Femur (tissue), 1 donor: ENCODE measurements around the gene DUSP15.
"Not testable (repeated sequence)": the region's sequence is repeated elsewhere in the genome, so short reads cannot be mapped to it uniquely, and the experiment has no call there.

Source experiments
- DNase-seq: peaks from one replicate; pipeline ENCODE4 v3.0.0-alpha.2; 2017

The DUSP15 gene, protein sequence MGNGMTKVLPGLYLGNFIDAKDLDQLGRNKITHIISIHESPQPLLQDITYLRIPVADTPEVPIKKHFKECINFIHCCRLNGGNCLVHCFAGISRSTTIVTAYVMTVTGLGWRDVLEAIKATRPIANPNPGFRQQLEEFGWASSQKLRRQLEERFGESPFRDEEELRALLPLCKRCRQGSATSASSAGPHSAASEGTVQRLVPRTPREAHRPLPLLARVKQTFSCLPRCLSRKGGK

DNA sequence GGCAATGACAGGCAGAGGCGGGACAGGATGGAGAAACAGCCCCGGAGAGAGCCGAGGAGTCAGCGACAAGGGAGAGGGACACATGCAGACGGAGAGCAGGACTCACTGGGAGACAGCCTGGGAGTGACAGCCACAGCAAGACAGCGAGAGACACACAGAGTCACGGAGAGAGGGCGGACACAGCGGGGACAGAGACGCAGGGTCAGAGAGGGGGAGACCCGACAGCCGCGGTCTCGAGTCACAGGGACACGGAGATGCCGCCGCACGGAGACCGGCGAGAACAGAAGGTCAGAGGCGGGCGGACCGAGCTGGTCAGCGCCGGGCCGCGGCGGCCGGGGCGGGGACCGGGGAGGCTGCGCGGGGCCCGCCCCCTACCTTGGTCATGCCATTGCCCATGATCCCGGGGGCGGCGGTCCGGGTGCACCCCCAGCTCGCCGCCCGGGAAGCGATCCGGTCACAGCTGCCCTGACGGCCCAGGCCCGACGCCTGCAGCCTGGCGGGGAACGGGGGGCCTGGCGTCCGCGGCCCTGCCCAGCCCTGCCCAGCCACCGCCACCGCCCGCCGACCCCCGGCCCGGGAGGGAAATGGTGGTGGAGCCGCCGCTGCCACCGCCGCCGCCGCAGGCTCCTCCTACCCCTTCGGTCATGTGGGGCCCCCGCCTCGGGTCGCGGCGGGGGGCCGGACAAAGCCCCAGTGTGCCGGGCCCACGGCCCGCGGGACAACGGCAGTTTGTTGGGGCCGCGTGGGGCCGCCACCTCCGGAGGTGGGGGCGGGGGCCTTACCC, at the start of gene DUSP15, which contains the start of gene TTLL9:
TSS of gene DUSP15 (minus strand) at position 586 of the 784 bp plus-strand sequence. CDS start at position 396, 190 bp downstream.
TSS of gene TTLL9 (plus strand) at position 693 of the 784 bp plus-strand sequence. CDS start 493 bp downstream, outside the sequence.
- DNase-seq: peak; percentile 48

DNA sequence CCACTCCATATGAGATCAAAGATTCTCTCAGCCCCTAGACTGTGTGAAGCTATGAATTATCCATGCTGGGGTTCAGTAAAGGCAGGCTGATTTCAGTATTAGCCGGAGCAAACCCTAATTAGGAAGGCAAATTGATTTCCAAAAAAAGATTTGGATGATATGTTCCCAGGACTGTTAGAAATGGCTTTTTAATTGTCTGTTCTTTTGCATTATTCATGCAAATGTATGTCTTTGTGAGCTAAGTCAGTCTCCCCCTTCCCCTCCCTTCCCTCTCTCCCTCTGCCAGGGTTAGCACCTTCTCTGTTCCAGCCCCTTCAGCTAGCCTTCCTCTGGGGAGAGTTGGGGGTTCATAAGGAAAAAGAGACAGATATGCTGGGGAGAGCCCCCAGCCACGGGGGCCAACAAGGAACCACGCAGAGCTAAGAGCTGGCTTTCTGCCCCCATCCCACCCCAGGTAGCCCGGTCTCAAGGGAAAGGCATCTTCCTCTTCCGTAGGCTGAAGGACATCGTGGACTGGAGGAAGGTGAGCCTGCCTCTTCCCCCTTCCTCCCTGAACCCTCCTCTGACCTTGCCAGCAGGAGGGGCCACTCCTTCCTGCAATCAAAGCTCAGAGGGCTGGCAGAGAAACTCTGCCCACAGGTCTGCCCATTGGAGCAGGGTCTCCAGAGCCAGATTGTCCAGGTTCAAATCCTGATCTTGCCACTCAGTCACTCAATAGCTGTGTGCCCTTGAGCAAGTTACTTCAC, 49.3 kb upstream of the DUSP15 start:
- no peak for DNase-seq

DNA sequence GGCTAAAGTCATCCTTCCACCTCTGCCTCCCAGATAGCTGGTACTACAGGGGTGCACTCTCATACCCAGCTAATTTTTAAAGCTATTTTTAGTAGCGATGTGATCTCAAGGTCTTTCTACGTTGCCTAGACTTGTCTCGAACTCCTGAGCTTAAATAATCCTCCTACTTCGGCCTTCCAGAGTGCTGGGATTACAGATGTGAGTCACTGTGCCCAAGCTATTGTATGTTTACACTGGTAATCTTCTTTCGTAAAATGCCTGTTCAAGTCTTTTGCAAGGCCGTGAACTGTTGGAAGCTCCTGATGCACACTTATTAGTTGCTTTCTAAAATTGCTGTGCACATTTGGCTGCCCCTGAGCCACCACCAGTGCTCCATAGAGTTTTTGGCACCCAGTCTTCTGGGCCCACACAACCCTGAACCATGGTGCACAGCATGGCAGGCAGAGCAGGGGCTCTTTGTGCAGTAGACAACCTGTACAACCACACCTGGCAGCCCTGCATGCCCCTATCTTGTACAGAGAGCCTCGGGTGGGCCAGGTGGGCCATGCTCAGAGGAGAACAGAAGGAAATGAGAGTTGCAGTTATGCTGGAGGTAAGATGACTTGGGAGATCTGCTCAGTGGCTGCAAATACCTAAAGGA, 48.3 kb upstream of the DUSP15 start:
- no peak for DNase-seq

DNA sequence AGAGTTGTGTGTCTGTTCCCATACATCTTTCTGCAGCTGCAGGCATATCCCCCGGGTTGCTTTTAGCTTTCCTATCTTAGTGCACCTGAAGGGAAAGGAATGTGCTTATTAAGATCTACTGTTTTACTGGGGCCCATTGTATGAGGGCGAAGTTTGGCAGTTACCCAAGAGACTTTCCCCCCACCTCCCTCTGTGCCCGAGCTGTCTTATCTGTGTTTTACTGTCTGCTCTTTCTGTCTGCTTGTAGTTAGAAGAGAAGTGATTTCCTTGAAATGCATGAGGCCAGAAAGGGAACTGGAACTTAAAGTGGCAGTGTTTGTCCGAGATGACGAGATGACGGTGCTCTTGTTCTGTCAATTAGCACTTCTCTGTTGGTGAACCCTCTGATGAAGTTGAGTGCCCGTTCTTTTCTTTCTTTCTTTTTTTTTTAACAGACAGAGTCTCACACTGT, 47.7 kb upstream of the DUSP15 start:
- DNase-seq: not testable (repeated sequence)

DNA sequence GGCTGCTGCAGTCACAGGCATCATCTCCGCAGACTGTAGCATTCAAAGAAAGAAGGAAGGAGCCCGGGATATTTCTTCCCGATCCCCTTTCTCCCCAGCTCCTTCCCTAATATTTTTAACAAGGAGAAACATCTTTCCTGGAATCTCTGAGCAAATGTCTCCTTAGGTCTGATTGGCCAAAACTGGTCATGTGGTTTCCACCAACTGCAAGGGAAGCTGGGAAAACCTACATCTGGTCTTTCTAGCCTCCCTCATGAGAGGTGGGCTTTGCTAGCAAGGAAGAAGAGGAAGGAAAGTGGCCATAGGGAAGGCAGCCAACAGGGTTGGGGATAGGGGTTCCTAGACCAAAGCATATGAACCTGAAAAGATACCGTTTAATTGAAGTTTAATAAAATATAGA, 46.4 kb upstream of the DUSP15 start:
- no peak for DNase-seq

DNA sequence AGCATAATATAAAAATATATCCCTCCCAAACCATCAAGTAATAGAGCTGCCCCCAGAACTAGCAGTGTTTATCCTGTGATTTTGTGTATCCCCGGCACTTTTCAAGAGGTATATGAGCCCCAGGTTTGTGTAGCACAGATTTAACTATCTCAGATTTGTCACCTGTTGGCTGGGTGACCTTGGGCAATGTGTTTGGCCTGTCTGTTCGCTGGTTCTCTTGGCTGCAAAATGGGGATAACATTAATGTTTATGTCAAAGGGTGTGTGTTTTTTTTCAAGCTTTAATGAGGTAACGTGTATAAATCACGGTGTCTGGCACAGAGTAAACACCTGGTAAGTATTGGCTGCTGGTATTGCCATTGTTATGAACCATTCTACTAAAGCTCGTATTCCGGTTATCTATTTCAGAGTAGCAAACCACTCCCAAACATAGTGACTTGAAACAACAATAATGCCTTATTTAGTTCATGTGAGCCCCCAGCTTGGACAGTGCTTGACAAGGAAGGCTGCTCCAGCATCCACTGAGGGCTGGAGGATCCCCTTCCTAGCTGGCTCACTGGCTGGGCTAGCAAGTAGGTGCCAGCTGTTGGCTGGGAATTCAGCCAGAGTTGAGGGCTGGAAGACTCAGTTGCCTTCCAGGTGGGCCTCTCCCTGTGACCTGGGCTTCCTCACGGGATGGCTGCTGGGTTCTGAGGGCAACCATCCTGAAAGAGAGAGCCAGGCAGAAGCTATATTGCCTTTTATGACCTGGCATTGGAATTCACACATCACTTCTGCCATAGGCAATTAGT, 45.4 kb upstream of the DUSP15 start:
- DNase-seq: no peak

DNA sequence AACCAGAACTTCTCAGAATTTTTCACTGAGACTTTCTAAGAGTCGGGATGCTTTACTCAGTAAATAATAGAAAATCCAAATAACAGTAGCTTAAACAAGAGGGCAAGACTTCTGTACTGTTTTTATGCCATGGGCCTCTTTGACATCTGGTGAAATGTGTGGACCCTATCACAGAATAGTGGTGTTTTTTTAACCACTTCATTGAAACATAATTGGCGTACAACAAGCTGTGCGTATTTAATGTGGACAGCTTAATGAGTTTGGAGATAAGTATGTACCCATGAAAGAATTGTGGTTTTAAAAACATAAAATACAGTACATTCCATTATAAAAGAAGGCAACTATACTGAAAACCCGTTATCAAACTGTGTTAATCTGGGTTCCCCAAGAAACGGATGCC, 43.8 kb upstream of the DUSP15 start:
- no peak for DNase-seq

DNA sequence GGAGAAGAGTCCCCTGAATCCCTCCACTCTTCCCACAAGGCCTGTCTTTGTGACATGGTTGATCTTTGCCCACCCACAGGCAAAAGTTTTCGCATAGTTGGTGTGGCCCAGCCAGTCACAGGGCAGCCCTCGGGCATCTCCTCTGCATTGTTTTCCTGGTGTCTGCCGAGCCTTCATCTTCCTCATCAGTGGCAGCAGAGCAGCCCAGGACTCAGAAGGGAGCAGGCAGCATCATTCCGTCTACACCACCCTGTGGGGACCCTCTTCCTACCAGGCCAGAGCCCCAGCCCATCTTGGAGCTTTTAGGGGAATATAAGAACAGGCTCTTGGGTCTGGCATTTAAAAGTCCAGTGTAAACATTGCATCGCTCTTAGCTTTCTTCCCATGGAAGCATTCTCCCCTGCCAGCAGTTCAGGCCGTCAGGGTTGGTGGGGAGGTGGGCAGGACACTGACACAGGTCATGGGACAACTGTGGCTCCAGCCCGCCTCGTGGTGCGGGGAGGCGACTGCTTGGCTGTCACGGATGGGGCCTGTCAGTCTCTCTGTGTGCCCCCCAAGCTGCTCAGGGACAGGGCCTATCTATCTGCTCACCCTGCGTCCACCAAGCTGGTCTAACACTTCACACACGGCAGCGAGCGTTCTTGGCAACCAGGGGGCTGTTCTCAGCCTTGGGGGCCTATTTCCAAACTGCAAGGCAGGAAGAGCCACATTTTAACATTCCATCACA, 43.3 kb upstream of the DUSP15 start:
- DNase-seq: no peak

DNA sequence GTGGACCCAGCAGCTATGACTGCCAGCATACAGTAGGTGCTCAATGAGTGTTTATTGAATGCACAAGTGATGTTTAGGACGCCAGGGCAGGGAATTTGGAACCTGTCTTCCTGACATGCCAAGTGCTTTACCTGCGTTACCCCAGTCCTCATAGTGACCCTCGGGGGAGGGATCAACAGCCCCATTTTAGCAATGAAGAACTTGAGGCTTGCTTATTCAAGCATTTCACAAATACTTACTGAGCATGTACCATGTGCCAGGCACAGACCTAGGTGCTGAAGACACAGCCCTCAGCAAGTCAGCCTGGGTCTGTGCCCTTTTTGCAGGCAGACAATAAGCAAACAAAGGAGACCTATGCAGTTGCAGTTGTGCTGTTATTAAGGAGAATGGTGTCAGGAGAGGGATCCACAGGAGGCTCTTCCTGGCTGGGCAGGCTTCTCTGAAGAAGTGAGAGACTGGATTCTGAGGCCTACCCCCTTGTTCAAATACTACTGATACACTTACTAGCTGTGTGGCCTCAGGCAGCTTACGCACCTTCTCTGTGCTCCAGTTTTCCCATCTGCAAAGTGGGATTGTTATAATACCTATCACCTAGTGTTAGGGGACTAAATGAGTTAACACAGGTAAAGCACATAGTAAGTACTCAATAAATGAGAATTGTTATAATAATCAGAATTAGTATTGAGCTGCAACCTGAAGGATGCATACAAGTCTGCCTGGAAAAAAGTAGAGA, 39.9 kb upstream of the DUSP15 start:
- DNase-seq: no peak

DNA sequence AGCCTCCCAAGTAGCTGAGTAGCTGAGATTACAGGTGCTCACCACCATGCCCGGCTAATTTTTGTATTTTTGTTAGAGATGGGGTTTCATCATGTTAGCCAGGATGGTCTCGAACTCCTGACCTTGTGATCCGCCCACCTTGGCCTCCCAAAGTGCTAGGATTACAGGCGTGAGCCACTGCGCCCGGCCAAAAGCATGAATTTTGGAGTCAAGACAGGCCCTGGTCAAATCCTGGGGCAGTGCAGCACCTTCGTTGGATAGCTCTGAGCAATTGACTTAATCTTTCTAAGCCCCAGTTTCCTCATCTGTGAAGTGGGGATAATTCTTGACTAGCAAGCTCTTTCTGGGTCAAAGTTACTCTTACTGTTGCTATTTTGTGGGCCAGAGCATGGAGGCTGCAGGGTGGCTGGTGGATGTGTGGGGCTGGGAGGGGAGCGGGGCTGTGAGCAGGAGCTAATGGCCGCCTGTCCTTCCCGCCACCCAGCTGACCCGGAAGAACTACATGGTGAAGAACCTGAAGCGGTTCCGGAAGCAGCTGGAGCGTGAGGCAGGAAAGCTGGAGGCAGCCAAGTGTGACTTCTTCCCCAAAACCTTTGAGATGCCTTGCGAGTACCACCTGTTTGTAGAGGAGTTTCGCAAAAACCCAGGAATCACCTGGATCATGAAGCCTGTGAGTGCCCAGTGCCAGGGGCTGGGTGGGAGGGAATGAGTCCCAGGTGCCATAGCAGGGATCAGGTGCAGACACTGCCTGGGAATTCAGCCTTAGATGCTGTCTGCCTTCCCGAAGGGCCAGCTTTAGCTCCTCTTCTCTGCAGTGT, 39.1 kb upstream of the DUSP15 start:
- no peak for DNase-seq

DNA sequence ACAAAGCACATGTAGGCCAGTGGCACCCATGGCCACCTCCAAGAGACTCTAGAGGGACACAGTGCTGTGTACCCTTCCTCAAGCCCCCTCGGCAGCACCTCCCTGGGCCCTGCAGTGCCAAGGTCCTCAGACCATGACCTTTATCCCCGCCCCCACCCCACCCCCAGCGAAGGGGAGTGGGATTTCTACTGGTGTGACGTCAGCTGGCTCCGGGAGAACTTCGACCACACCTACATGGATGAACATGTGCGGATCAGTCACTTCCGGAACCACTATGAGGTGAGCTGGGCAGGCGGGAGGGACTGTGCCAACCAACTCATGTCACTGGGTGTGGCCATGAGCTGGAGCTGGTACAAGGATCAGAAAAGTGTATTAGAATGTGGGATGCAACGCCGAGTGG, 38.1 kb upstream of the DUSP15 start:
- no peak for DNase-seq

DNA sequence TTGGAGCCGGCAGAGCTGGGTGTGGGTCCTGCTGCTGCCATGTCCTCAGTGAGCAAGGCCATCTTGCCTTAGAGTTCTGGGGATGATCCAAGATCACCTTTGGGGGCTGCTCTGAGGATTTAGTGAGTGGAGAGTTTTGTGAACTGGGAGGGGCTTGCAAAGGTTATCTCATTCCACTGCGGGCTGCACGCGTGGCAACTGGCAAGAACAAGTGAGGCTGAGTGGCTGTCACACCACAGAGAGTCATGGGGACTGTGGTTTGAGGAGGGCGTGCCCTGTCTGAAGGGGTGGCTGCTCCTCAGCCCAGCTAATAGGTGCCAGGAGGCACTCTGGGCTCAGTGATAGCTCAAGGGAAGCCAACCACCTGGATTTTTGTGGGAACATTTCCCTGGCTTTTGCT, 37.7 kb upstream of the DUSP15 start:
- no peak for DNase-seq

DNA sequence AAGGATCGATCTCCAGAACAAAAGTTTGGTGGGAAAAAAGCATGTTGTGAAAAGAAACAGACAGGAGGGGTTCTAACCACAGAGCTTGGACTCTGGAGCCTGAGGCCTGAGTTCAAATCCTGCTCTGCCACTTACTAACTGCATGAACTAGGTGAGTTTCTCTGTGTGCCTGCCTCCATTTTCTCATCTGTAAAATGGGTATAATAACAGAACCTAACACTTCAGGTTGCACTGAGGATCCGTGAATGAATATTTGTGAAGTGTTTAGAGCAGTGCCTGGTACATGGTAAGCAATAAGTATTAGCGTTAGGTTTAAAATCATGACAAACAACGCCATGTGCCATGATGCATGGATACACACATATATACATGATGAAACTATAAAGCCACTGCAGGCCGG, 36.7 kb upstream of the DUSP15 start:
- no peak for DNase-seq

DNA sequence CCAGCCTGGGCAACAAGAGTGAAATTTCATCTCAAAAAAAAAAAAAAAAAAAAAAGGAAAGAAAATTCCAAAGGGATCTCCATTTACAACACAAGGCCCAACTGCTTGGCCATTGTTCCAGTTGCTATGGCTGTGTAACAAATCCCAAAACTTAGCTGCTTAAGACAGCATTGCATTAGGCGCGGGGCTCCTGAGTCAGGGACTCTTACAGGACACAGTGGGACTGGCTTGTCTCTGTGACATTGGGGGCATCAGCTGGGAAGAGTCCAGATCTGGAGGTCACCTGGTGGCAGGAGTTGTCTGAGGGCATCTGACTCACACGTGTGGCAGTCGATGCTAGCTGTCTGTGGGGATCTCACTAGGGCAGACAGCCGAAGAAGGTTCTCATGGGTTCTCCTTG, 35.7 kb upstream of the DUSP15 start:
- no peak for DNase-seq

DNA sequence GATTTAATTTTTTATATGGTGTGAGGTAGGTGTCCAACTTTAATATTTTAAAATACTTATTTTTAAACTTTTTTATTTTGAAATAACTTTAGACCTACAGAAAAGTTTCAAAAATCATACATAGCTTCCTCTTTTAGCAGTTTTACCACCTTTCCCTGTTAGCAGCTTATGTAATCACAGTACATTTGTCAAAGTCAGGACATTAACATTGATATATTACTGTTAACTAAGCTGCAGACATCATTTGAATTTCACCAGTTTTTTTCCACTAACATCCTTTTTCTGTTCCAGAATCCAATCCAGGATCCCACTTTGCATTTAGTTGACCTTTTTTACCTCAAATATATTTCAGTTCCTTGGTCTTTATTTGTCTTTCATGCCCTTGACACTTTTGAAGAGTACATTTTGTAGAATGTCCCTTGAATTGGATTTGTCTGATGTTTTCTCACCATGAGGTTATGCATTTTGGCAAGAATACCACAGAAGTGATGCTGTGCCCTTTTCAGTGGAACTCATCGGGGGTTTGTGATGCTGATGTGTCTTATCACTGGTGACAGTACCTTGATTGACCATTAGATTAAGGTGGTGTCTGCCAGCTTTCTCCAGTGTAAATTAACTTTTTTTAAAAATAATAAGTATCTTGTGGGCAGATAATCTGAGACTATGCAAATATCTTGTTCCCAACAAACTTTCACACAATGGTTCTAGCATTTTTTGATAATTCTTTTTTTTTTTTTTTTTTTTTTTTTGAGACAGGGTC, 33.5 kb upstream of the DUSP15 start:
- DNase-seq: no peak

DNA sequence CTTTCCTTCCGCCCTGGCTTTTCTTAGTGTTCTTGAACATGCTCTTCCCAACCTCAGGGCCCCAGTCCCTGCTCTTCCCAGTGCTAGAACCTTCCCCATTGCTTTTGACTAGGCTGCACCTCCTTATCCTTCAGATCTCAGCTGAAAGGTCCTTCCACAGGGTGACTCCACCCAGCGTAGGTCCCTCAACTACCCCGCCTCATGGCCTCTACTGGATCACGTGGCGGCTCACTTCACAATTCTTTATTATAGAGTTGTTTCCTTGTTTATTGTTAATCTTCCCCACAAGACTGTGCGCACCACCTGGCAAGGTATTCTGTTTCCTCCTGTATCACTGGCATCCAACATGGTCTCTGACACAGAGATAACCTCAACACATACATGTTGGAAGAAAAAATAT, 31.3 kb upstream of the DUSP15 start:
- DNase-seq: no peak

DNA sequence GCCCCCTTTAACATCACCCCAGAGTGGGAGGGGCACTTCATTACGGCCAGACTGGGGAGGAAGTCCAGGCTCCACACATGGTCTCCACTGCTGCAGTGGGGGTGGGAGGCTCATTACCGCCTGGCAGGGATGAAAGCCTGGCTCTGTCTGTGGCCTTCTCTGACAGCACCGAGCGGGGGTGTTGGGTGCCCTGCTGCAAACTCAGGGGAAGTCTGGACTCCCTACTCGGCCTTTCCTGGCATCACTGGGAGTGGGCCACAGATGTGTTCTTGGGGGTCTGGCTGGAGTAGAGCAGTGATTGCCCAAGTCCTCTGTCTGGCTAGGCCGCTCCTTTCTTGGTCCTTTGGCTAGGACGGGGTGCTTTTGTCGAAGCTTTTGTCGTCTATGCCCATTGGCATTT, 27.2 kb upstream of the DUSP15 start:
- no peak for DNase-seq

DNA sequence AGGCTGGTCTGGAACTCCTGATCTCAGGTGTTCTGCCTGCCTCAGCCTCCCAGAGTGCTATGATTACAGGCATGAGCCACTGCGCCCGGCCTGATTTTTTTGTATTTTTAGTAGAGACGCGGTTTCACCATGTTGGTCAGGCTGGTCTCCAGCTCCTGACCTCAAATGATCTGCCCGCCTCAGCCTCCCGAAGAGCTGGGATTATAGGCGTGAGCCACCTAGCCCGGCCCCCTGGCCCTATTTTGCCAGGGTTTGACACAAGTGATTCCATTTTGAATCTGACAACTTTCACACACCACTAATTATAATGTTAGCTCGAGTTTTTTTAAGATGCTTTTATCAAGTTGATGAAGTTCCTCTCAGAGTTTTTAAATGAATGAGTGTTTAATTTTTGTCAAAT, 25.7 kb upstream of the DUSP15 start:
- DNase-seq: no peak
